ENCODE results near the gene GABPB2.
"Not testable (repeated sequence)": the region's sequence is repeated elsewhere in the genome, so short reads cannot be mapped to it uniquely, and the experiment has no call there.

The GABPB2 gene

GRCh38 chr1:151060007-151060656, 10.4 kb upstream of the GABPB2 start, which contains the start of gene MLLT11:
TSS of gene MLLT11 (plus strand) at chr1:151060397. CDS start at chr1:151067225, 6,828 bp downstream.
- peak; percentile 84 for DNase-seq

- no peak for DNase-seq
These were observed 9.7 kb upstream of the GABPB2 start for GRCh38 chr1:151060657-151061421.

GRCh38 chr1:151061704-151062103, 8.9 kb upstream of the GABPB2 start:
- no peak for DNase-seq

GRCh38 chr1:151062741-151063371, 7.7 kb upstream of the GABPB2 start:
- DNase-seq = no peak

GRCh38 chr1:151065089-151065645, 5.4 kb upstream of the GABPB2 start:
- no peak for DNase-seq

- DNase-seq = no peak
These were observed 3.4 kb upstream of the GABPB2 start for GRCh38 chr1:151067185-151067584.

GRCh38 chr1:151069103-151069486, 1.5 kb upstream of the GABPB2 start:
- DNase-seq = no peak

GRCh38 chr1:151072224-151072623, 1.7 kb downstream of the GABPB2 start:
- no peak for DNase-seq

- no peak for DNase-seq
These were observed 15.5 kb downstream of the GABPB2 start for GRCh38 chr1:151085953-151086559.

GRCh38 chr1:151097426-151097825, 26.9 kb downstream of the GABPB2 start:
- DNase-seq = not testable (repeated sequence)

- no peak for DNase-seq
These were observed 27.6 kb downstream of the GABPB2 start for GRCh38 chr1:151098126-151098525.

- DNase-seq = no peak
These were observed 34.1 kb downstream of the GABPB2 start for GRCh38 chr1:151104630-151105029.

- DNase-seq = no peak
These were observed 36.3 kb downstream of the GABPB2 start for GRCh38 chr1:151106894-151107293.

GRCh38 chr1:151108331-151108730, 37.8 kb downstream of the GABPB2 start:
- no peak for DNase-seq

- DNase-seq = no peak
These were observed 43.3 kb downstream of the GABPB2 start for GRCh38 chr1:151113877-151114276.

- no peak for DNase-seq
These were observed 54.3 kb downstream of the GABPB2 start for GRCh38 chr1:151124763-151125403.

GRCh38 chr1:151128800-151129199, 58.2 kb downstream of the GABPB2 start:
- DNase-seq = no peak

- DNase-seq = no peak
These were observed 60.5 kb downstream of the GABPB2 start for GRCh38 chr1:151130987-151131586.

- no peak for DNase-seq
These were observed 61.3 kb downstream of the GABPB2 start for GRCh38 chr1:151131701-151132334.

- DNase-seq = no peak
These were observed 61.9 kb downstream of the GABPB2 start for GRCh38 chr1:151132335-151133017.

Data from NCI-H446 treated with DMSO at 0.1 percent for 48 hours (cell line).